Hepatocyte (in vitro differentiated cells): ENCODE measurements around the gene ZNF423.

ENCODE experiments used
- EZH2 ChIP-seq: fragments of 200-600 bp; sonication (generic); IDR thresholded peaks from 2 replicates; pipeline ENCODE4 v1.6.1; 2016; ENCODE audit warnings: antibody characterized with exemption, mild to moderate bottlenecking, borderline replicate concordance
- EZH2phosphoT487 ChIP-seq: fragments of 200-600 bp; sonication (generic); IDR thresholded peaks from one replicate; pipeline ENCODE4 v1.6.1; 2018; ENCODE audit warnings: antibody characterized with exemption, mild to moderate bottlenecking, low read depth, moderate library complexity; ENCODE audit not compliant: unreplicated experiment, severe bottlenecking
- TF ChIP-seq, protein P1 (sequence below): fragments of 200-600 bp; sonication (generic); IDR thresholded peaks from 2 replicates; pipeline ENCODE4 v1.5.1; 2016; ENCODE audit warnings: antibody characterized with exemption, mild to moderate bottlenecking; ENCODE audit not compliant: poor library complexity

DNA sequence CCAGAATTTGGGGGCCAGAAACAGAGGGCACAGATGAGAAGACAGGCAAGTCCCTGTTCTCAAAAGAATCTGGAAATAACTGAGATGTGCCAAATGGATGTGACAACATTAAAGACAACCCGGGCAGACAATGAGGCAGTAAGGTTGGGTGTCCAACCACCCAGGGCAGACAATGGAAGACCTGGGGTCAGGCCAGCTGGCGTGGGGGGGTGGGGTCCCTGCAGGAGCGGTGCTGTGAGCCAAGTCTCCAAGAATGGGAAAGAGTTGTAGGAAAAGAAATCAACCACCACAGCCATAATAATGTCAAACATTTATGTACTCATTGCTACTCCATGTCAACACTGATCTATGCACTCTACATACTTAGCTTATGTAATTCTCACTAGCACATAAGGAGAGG is 279.0 kb downstream of the ZNF423 start:
- TF ChIP-seq, protein P1, sequence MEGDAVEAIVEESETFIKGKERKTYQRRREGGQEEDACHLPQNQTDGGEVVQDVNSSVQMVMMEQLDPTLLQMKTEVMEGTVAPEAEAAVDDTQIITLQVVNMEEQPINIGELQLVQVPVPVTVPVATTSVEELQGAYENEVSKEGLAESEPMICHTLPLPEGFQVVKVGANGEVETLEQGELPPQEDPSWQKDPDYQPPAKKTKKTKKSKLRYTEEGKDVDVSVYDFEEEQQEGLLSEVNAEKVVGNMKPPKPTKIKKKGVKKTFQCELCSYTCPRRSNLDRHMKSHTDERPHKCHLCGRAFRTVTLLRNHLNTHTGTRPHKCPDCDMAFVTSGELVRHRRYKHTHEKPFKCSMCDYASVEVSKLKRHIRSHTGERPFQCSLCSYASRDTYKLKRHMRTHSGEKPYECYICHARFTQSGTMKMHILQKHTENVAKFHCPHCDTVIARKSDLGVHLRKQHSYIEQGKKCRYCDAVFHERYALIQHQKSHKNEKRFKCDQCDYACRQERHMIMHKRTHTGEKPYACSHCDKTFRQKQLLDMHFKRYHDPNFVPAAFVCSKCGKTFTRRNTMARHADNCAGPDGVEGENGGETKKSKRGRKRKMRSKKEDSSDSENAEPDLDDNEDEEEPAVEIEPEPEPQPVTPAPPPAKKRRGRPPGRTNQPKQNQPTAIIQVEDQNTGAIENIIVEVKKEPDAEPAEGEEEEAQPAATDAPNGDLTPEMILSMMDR, result no peak
- TF ChIP-seq EZH2, result no peak
- no peak for TF ChIP-seq EZH2phosphoT487
